Measurements from ENCODE around the gene VCAM1.

The VCAM1 gene, protein sequence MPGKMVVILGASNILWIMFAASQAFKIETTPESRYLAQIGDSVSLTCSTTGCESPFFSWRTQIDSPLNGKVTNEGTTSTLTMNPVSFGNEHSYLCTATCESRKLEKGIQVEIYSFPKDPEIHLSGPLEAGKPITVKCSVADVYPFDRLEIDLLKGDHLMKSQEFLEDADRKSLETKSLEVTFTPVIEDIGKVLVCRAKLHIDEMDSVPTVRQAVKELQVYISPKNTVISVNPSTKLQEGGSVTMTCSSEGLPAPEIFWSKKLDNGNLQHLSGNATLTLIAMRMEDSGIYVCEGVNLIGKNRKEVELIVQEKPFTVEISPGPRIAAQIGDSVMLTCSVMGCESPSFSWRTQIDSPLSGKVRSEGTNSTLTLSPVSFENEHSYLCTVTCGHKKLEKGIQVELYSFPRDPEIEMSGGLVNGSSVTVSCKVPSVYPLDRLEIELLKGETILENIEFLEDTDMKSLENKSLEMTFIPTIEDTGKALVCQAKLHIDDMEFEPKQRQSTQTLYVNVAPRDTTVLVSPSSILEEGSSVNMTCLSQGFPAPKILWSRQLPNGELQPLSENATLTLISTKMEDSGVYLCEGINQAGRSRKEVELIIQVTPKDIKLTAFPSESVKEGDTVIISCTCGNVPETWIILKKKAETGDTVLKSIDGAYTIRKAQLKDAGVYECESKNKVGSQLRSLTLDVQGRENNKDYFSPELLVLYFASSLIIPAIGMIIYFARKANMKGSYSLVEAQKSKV

GRCh38 chr1:100719490-100719889, at the start of gene VCAM1:
TSS of gene VCAM1 (plus strand) at chr1:100719742. CDS start at chr1:100719861, 119 bp downstream.
- no peak for DNase-seq (ENCODE audit: low read depth)
- TF ChIP-seq, protein P1, sequence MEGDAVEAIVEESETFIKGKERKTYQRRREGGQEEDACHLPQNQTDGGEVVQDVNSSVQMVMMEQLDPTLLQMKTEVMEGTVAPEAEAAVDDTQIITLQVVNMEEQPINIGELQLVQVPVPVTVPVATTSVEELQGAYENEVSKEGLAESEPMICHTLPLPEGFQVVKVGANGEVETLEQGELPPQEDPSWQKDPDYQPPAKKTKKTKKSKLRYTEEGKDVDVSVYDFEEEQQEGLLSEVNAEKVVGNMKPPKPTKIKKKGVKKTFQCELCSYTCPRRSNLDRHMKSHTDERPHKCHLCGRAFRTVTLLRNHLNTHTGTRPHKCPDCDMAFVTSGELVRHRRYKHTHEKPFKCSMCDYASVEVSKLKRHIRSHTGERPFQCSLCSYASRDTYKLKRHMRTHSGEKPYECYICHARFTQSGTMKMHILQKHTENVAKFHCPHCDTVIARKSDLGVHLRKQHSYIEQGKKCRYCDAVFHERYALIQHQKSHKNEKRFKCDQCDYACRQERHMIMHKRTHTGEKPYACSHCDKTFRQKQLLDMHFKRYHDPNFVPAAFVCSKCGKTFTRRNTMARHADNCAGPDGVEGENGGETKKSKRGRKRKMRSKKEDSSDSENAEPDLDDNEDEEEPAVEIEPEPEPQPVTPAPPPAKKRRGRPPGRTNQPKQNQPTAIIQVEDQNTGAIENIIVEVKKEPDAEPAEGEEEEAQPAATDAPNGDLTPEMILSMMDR (IDR thresholded peaks at IDR 0.05; ENCODE audit: low read depth, low read length, missing control alignments): no peak
- H3K4me3 ChIP-seq (ENCODE audit: low read depth, low read length): peak within 1 kb of the TSS; percentile 19
- in situ Hi-C loops (cut with HindIII; ENCODE audit: low sequenced_read_pairs): no loop called here

DNA sequence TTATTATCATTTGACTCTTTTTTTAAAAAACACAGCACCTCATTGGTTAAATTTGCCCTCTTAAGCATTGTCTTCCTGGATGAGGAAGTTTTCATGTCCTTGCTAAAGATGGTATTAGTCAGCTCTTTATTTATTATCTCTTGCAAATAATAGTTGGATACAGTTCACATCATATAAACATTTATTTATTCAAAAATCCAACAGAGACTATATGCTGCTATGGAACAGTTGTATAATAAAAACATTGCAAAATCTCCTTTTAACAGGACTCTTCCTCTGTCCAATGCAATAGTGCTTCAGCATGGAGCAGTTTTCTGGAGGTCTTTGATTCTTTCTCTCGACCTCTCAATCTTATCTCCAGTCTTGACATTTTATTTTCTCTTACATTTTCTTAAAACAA, 49.5 kb upstream of the VCAM1 start:
- in situ Hi-C loops (cut with HindIII; ENCODE audit: low sequenced_read_pairs): no loop called here
- no peak for DNase-seq (ENCODE audit: low read depth)
- H3K4me3 ChIP-seq (ENCODE audit: low read depth, low read length): no peak overlapping the region
- TF ChIP-seq, protein P1 (IDR thresholded peaks at IDR 0.05; ENCODE audit: low read depth, low read length, missing control alignments): no peak

DNA sequence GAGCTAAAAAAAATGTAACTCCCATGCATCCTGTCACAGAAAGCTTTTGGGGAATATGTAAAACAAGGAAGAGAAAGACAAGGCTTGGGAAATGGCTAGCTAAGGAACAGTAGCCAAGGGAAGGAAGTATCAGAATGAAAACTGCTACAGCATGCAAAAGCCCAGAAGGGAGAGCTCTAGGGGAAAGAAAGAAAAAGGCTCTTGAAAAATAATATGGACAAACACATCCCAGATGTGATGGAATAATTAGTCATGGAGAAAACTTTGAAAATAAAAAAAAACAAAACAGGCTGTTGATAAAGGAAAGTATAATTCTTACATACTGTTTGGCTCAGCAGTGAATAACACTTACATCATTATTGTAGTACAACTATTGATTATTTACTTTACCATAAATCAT, 47.9 kb upstream of the VCAM1 start:
- in situ Hi-C loops (cut with HindIII; ENCODE audit: low sequenced_read_pairs): no loop called here
- DNase-seq (ENCODE audit: low read depth): no peak
- TF ChIP-seq, protein P1 (IDR thresholded peaks at IDR 0.05; ENCODE audit: low read depth, low read length, missing control alignments): peak; percentile 9
- H3K4me3 ChIP-seq (ENCODE audit: low read depth, low read length): no peak overlapping the region

- in situ Hi-C loops (cut with HindIII; ENCODE audit: low sequenced_read_pairs): no loop called here
- H3K4me3 ChIP-seq (ENCODE audit: low read depth, low read length): no peak overlapping the region
- no peak for DNase-seq (ENCODE audit: low read depth)
- TF ChIP-seq, protein P1 (IDR thresholded peaks at IDR 0.05; ENCODE audit: low read depth, low read length, missing control alignments): no peak
Observed at GRCh38 chr1:100683448-100684349, 35.8 kb upstream of the VCAM1 start.

DNA sequence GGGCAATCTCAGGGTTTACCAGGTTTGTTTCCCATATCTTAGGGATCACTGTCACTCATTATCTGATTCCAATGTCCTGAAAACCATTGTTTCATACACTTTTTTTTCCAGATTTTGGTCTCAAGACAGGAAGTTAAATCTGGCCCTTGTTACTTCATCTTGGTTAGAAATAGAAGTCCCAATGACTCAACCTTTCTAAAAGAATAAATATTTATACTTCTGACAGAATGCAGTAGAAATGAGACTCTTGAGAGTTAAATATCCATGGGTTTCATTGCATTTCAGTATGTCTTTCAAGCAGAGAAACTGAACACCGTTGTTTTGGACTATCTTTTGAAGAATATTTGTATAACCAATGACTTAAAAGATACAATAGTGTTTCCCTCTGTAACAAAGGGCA, 19.8 kb upstream of the VCAM1 start:
- H3K4me3 ChIP-seq (ENCODE audit: low read depth, low read length): no peak overlapping the region
- in situ Hi-C loops (cut with HindIII; ENCODE audit: low sequenced_read_pairs): no loop called here
- no peak for DNase-seq (ENCODE audit: low read depth)
- TF ChIP-seq, protein P1 (IDR thresholded peaks at IDR 0.05; ENCODE audit: low read depth, low read length, missing control alignments): no peak

- no peak overlapping the region for H3K4me3 ChIP-seq (ENCODE audit: low read depth, low read length)
- TF ChIP-seq, protein P1 (IDR thresholded peaks at IDR 0.05; ENCODE audit: low read depth, low read length, missing control alignments): no peak
- in situ Hi-C loops (cut with HindIII; ENCODE audit: low sequenced_read_pairs): no loop called here
- DNase-seq (ENCODE audit: low read depth): no peak
Observed at GRCh38 chr1:100700586-100700985, 19.0 kb upstream of the VCAM1 start.

Data from astrocyte of the cerebellum (primary cell).